Fibroblast of the aortic adventitia (primary cell): Measurements from ENCODE around the gene AP1B1. TPM values are rescaled to one million over a fixed set of nuclear protein-coding genes. Genes with fewer than 3 reads are reported as not detected.

Experiments
- DNase-seq: peaks from one replicate; pipeline ENCODE4 v3.0.0-alpha.2; 2010; ENCODE audit warnings: low read depth
- H3K4me3 ChIP-seq: 2 replicates; pipeline ENCODE4 v1.5.1; 2011; ENCODE audit warnings: low read depth, mild to moderate bottlenecking, control low read depth, low read length, moderate library complexity
- CTCF ChIP-seq: IDR thresholded peaks from 2 replicates; pipeline ENCODE4 v1.5.1; 2011; ENCODE audit warnings: mild to moderate bottlenecking, low read length, control low read depth, inconsistent platforms; ENCODE audit not compliant: insufficient read depth
- total RNA-seq: library from RNA; depleted of rRNA; stranded (reverse); fragments of >200 nt; gene quantifications from 2 replicates; pipeline ENCODE4 v1.2.3, GENCODE V29; 2012; ENCODE audit warnings: low replicate concordance

AP1B1 gene
- total RNA-seq, 1 donor: 46.3 TPM

- no peak overlapping the region for H3K4me3 ChIP-seq
- DNase-seq: no peak
- TF ChIP-seq CTCF: no peak
Measured at GRCh38 chr22:29314537-29315285, 73.7 kb downstream of the AP1B1 start.

- no peak overlapping the region for H3K4me3 ChIP-seq
- DNase-seq: no peak
- TF ChIP-seq CTCF: no peak
Measured at GRCh38 chr22:29313576-29314466, 74.5 kb downstream of the AP1B1 start.

GRCh38 chr22:29313126-29313575 is 75.2 kb downstream of the AP1B1 start:
- DNase-seq: peak; percentile 39
- peak; percentile 59 for TF ChIP-seq CTCF
- no peak overlapping the region for H3K4me3 ChIP-seq

GRCh38 chr22:29312218-29313125 is 75.9 kb downstream of the AP1B1 start:
- TF ChIP-seq CTCF: no peak
- H3K4me3 ChIP-seq: no peak overlapping the region
- DNase-seq: no peak

GRCh38 chr22:29311464-29312217 is 76.7 kb downstream of the AP1B1 start:
- DNase-seq: no peak
- H3K4me3 ChIP-seq: peak overlapping the region; percentile 49
- no peak for TF ChIP-seq CTCF
